Nephron progenitor cell (in vitro differentiated cells): ENCODE data around the gene WDR72.

Experiments
- DNase-seq: peaks from one replicate; pipeline ENCODE4 v3.0.0; 2021
- H3K27ac Mint-ChIP-seq: 2 replicates; pipeline ENCODE4 v1.8.0; 2021; ENCODE audit warnings: mild to moderate bottlenecking, moderate library complexity, mixed read lengths
- H3K27me3 Mint-ChIP-seq: 2 replicates; pipeline ENCODE4 v1.8.0; 2021; ENCODE audit warnings: mild to moderate bottlenecking, low read depth, mixed read lengths; ENCODE audit not compliant: poor library complexity
- H3K36me3 Mint-ChIP-seq: 2 replicates; pipeline ENCODE4 v1.8.0; 2021; ENCODE audit warnings: low read depth, mixed read lengths
- H3K4me1 Mint-ChIP-seq: 2 replicates; pipeline ENCODE4 v1.8.0; 2021; ENCODE audit warnings: mixed read lengths
- H3K4me3 Mint-ChIP-seq: 2 replicates; pipeline ENCODE4 v1.8.0; 2021; ENCODE audit warnings: mild to moderate bottlenecking, moderate library complexity, mixed read lengths
- H3K9me3 Mint-ChIP-seq: 2 replicates; pipeline ENCODE4 v1.8.0; 2021; ENCODE audit warnings: mild to moderate bottlenecking, moderate library complexity, mixed read lengths
- TF ChIP-seq, protein P1 (sequence below): fragments of 200-600 bp; sonication (generic); IDR thresholded peaks from 2 replicates; pipeline ENCODE4 v1.5.0; 2021; ENCODE audit warnings: antibody characterized with exemption

Gene WDR72

GRCh38 chr15:53721334-53722087 is 38.0 kb downstream of the WDR72 start:
- H3K27ac Mint-ChIP-seq: no peak overlapping the region
- no peaks in the 10 kb centered on the region for H3K9me3 Mint-ChIP-seq
- no peak overlapping the region for H3K4me3 Mint-ChIP-seq
- DNase-seq: no peak
- H3K36me3 Mint-ChIP-seq: no peaks in the 10 kb centered on the region
- no peaks in the 10 kb centered on the region for H3K4me1 Mint-ChIP-seq
- TF ChIP-seq, protein P1, sequence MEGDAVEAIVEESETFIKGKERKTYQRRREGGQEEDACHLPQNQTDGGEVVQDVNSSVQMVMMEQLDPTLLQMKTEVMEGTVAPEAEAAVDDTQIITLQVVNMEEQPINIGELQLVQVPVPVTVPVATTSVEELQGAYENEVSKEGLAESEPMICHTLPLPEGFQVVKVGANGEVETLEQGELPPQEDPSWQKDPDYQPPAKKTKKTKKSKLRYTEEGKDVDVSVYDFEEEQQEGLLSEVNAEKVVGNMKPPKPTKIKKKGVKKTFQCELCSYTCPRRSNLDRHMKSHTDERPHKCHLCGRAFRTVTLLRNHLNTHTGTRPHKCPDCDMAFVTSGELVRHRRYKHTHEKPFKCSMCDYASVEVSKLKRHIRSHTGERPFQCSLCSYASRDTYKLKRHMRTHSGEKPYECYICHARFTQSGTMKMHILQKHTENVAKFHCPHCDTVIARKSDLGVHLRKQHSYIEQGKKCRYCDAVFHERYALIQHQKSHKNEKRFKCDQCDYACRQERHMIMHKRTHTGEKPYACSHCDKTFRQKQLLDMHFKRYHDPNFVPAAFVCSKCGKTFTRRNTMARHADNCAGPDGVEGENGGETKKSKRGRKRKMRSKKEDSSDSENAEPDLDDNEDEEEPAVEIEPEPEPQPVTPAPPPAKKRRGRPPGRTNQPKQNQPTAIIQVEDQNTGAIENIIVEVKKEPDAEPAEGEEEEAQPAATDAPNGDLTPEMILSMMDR: no peak
- peaks cover 4% of the 10 kb centered on the region for H3K27me3 Mint-ChIP-seq

- Mint-ChIP-seq H3K36me3 (no peaks in the 10 kb centered on the region), H3K4me3 (no peak overlapping the region), H3K27ac (no peak overlapping the region), H3K27me3 (peaks cover 3% of the 10 kb centered on the region), H3K9me3 (no peaks in the 10 kb centered on the region), H3K4me1 (no peaks in the 10 kb centered on the region)
- TF ChIP-seq, protein P1: peak; percentile 35
- DNase-seq: no peak
Observed at GRCh38 chr15:53716909-53717876, 42.3 kb downstream of the WDR72 start.

GRCh38 chr15:53713218-53713617 is 46.2 kb downstream of the WDR72 start:
- H3K4me3 Mint-ChIP-seq: no peak overlapping the region

GRCh38 chr15:53710906-53711305 is 48.6 kb downstream of the WDR72 start:
- Mint-ChIP-seq H3K4me1 (peaks cover 5% of the 10 kb centered on the region), H3K27me3 (peaks cover 3% of the 10 kb centered on the region), H3K27ac (no peak overlapping the region), H3K4me3 (no peak overlapping the region), H3K36me3 (no peaks in the 10 kb centered on the region), H3K9me3 (no peaks in the 10 kb centered on the region)
- TF ChIP-seq, protein P1: no peak
- DNase-seq: no peak

More at GRCh38 chr15:53713218-53713617, 46.2 kb downstream of the WDR72 start:
- no peaks in the 10 kb centered on the region for H3K9me3 Mint-ChIP-seq
- peaks cover 3% of the 10 kb centered on the region for H3K27me3 Mint-ChIP-seq
- H3K4me1 Mint-ChIP-seq: no peaks in the 10 kb centered on the region
- TF ChIP-seq, protein P1: no peak
- no peaks in the 10 kb centered on the region for H3K36me3 Mint-ChIP-seq
- H3K27ac Mint-ChIP-seq: no peak overlapping the region
- no peak for DNase-seq

DNA sequence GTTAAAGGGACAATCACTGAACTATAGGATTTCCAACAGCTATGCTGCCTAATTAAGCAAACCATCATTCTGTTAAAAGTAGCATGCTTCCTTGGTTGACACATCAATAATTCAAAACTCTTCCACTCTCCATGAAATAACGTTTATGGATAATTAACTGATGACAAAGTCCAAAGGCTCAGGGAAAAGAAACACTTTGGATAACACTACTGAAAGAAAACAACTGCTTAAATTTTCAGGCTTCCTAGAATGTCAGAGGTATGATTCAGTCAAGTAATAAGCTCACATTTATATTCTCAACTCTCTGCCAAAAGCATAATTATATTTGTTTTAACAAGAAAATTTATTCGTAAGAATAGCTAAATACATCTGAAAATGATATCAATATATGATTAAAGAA is 49.6 kb downstream of the WDR72 start:
- no peaks in the 10 kb centered on the region for H3K36me3 Mint-ChIP-seq
- no peaks in the 10 kb centered on the region for H3K9me3 Mint-ChIP-seq
- H3K27ac Mint-ChIP-seq: no peak overlapping the region
- TF ChIP-seq, protein P1: no peak
- no peaks in the 10 kb centered on the region for H3K27me3 Mint-ChIP-seq
- no peak for DNase-seq
- H3K4me3 Mint-ChIP-seq: no peak overlapping the region
- H3K4me1 Mint-ChIP-seq: peaks cover 5% of the 10 kb centered on the region
